K562 (cell line): ENCODE results near the gene LAMTOR5. TPM values are rescaled to one million over a fixed set of nuclear protein-coding genes. Genes with fewer than 3 reads are reported as not detected.
A peak's percentile ranks its signal among the peaks of the same experiment; 100 is the strongest.

ENCODE experiments used
- ARID3B ChIP-seq: fragments of 250-450 bp; sonication (Bioruptor Pico); IDR thresholded peaks from 2 replicates; pipeline ENCODE4 v1.4.0; 2020; ENCODE audit warnings: borderline replicate concordance
- CEBPG ChIP-seq, 3 experiments: fragments of 200-800 bp in 1 of 3; sonication (Bioruptor generic) in 1 of 3; sonication (generic) in 1 of 3; formaldehyde crosslinking in 1 of 3; IDR thresholded peaks in 2 of 3; conservative IDR thresholded peaks in 1 of 3; 2 replicates each; pipeline versions ENCODE4 v1.6.1 to v1.8.0; 2016 to 2022; ENCODE audit warnings: missing compliant biosample characterization in 2 of 3, missing genetic modification characterization in 2 of 3, mild to moderate bottlenecking in 1 of 3, missing genetic modification reagents in 1 of 3
- ESRRA ChIP-seq: fragments of 450-650 bp; IDR thresholded peaks from 2 replicates; pipeline ENCODE4 v1.6.1; 2014; ENCODE audit warnings: low read depth, mild to moderate bottlenecking, moderate library complexity, borderline replicate concordance
- ETV6 ChIP-seq, 3 experiments: fragments of 150-350 bp in 1 of 3; sonication (generic) in 1 of 3; formaldehyde crosslinking in 1 of 3; IDR thresholded peaks; 2 replicates each; pipeline versions ENCODE4 v1.6.1 to v1.8.0; 2014 to 2022; ENCODE audit warnings: borderline replicate concordance in 2 of 3, low read depth in 2 of 3, antibody characterized with exemption in 1 of 3, low read length in 1 of 3, mild to moderate bottlenecking in 1 of 3, missing genetic modification reagents in 1 of 3
- GABPA ChIP-seq: fragments of 200-800 bp; sonication (Bioruptor generic); conservative IDR thresholded peaks from 2 replicates; pipeline ENCODE4 v1.6.1; 2016; ENCODE audit warnings: low read depth, missing genetic modification characterization, missing compliant biosample characterization
- HMG20A ChIP-seq: fragments of 450-650 bp; formaldehyde crosslinking; conservative IDR thresholded peaks from 2 replicates; pipeline ENCODE4 v1.4.0; 2020; ENCODE audit warnings: mild to moderate bottlenecking, mixed read lengths
- HOMEZ ChIP-seq: fragments of 250-450 bp; sonication (Bioruptor Pico); IDR thresholded peaks from 2 replicates; pipeline ENCODE4 v1.4.0; 2020; ENCODE audit warnings: mild to moderate bottlenecking, moderate library complexity
- KAT2B ChIP-seq: IDR thresholded peaks from one replicate; pipeline ENCODE4 v1.6.1; 2012; ENCODE audit warnings: low read depth, mild to moderate bottlenecking, control low read depth, inconsistent platforms, low read length, moderate library complexity
- MAFG ChIP-seq: fragments of 450-650 bp; conservative IDR thresholded peaks from 2 replicates; pipeline ENCODE4 v1.6.1; 2016; ENCODE audit warnings: missing genetic modification characterization, missing compliant biosample characterization
- MCM7 ChIP-seq, 2 experiments: fragments of 450-650 bp; IDR thresholded peaks; 2 replicates each; pipeline ENCODE4 v1.6.1; 2016 to 2018
- NFE2 ChIP-seq: IDR thresholded peaks from 2 replicates; pipeline ENCODE4 v1.6.1; 2014; ENCODE audit warnings: antibody characterized with exemption, low read depth
- PTBP1 ChIP-seq: fragments of 200-400 bp; formaldehyde crosslinking; IDR thresholded peaks from 2 replicates; pipeline ENCODE4 v1.6.1; 2017; ENCODE audit warnings: low read depth, low read length
- RBFOX2 ChIP-seq: fragments of 200-400 bp; formaldehyde crosslinking; IDR thresholded peaks from 2 replicates; pipeline ENCODE4 v1.6.1; 2017; ENCODE audit warnings: low read depth, mild to moderate bottlenecking, low read length, moderate library complexity
- RBM34 ChIP-seq: fragments of 200-400 bp; formaldehyde crosslinking; IDR thresholded peaks from 2 replicates; pipeline ENCODE4 v1.6.1; 2018; ENCODE audit warnings: low read length, borderline replicate concordance; ENCODE audit not compliant: insufficient read depth
- TCF7 ChIP-seq: sonication (generic); IDR thresholded peaks from 2 replicates; pipeline ENCODE4 v1.6.1; 2016; ENCODE audit warnings: antibody characterized with exemption, borderline replicate concordance
- ZKSCAN3 ChIP-seq: fragments of 250-450 bp; sonication (Bioruptor Pico); IDR thresholded peaks from 2 replicates; pipeline ENCODE4 v1.4.0; 2020
- ZNF311 ChIP-seq: fragments of 250-450 bp; sonication (Bioruptor Pico); IDR thresholded peaks from 2 replicates; pipeline ENCODE4 v1.4.0; 2020; ENCODE audit warnings: mild to moderate bottlenecking, moderate library complexity
- ZNF316 ChIP-seq: fragments of 450-650 bp; IDR thresholded peaks from 2 replicates; pipeline ENCODE4 v1.6.1; 2016
- ZNF384 ChIP-seq: IDR thresholded peaks from 2 replicates; pipeline ENCODE4 v1.6.1; 2012; ENCODE audit warnings: low read depth, low read length, improper control_type of control experiment
- ZNF592 ChIP-seq: fragments of 450-650 bp; IDR thresholded peaks from 2 replicates; pipeline ENCODE4 v1.6.1; 2017; ENCODE audit warnings: antibody characterized with exemption, mild to moderate bottlenecking
- ZNF766 ChIP-seq: fragments of 200-800 bp; sonication (Bioruptor generic); conservative IDR thresholded peaks from 2 replicates; pipeline ENCODE4 v1.6.1; 2016; ENCODE audit warnings: missing genetic modification characterization, missing compliant biosample characterization
- polyA plus RNA-seq, 8 experiments: library from polyadenylated mRNA; depleted of rRNA in 4 of 8; stranded (reverse) in 5 of 8; unstranded in 3 of 8; fragments of >200 nt; fragmentation: Nextera tagmentation in 2 of 8; fragmentation: Illumina TruSeq in 1 of 8; extraction: Ambion mirVana in 2 of 8; extraction: Trizol in 1 of 8; gene quantifications; 2 replicates each; pipeline versions ENCODE4 v1.2.1 to v1.2.3, GENCODE V29; 2011 to 2014; ENCODE audit warnings: inconsistent platforms in 1 of 8, missing spikeins in 1 of 8
- total RNA-seq, 7 experiments: library from RNA; depleted of rRNA in 6 of 7; stranded (reverse); fragments of >200 nt in 6 of 7; fragmentation: Illumina TruSeq in 2 of 7; extraction: Trizol in 2 of 7; gene quantifications; 2 replicates each; pipeline versions ENCODE4 v1.2.1 to v1.2.3, GENCODE V29; 2011 to 2021; ENCODE audit warnings: low replicate concordance in 1 of 7

The LAMTOR5 gene
- total and polyA plus RNA-seq, 9 of the 15 experiments (the other 6 are each of a cell fraction or from before 2014, with no cell fraction given): 118 to 712 (median 241) TPM

- TF ChIP-seq HMG20A: no peak
- no peak for TF ChIP-seq PTBP1
- peak; percentile 55 for TF ChIP-seq GABPA (tag)
- no peak for TF ChIP-seq ETV6 (IDR thresholded peaks at IDR 0.05; ENCODE audit: borderline replicate concordance in 1 of 2, low read depth in 2 of 2, low read length in 1 of 2)
- TF ChIP-seq ETV6 (CRISPR knock-in tag; IDR thresholded peaks at IDR 0.05; ENCODE audit: borderline replicate concordance): no peak
- TF ChIP-seq HOMEZ (CRISPR knock-in tag): no peak
- no peak for TF ChIP-seq ZNF592
- TF ChIP-seq KAT2B: no peak
- TF ChIP-seq RBFOX2: no peak
- peak; percentile 74; the same call in 1 of the 2 replicates for TF ChIP-seq NFE2
- no peak for TF ChIP-seq ESRRA
- TF ChIP-seq ZKSCAN3 (CRISPR knock-in tag): no peak
- TF ChIP-seq ZNF311 (CRISPR knock-in tag): no peak
- no peak for TF ChIP-seq CEBPG (CRISPR knock-in tag; IDR thresholded peaks at IDR 0.05)
- TF ChIP-seq CEBPG (tag; conservative IDR thresholded peaks at IDR 0.05 in 1 of 2, IDR thresholded peaks at IDR 0.05 in 1 of 2): peak in 1 of 2 experiments; percentile 28; a peak in 2 of 4 replicates
- peak; percentile 76 for TF ChIP-seq MAFG (tag)
- no peak for TF ChIP-seq ZNF766 (CRISPR knock-in tag)
- TF ChIP-seq ZNF384: peak; percentile 47; the same call in 1 of the 2 replicates
- no peak for TF ChIP-seq MCM7 (IDR thresholded peaks at IDR 0.05)
- no peak for TF ChIP-seq RBM34
- TF ChIP-seq ZNF316: peak; percentile 67
- TF ChIP-seq ARID3B (CRISPR knock-in tag): no peak
- TF ChIP-seq TCF7: no peak
These were observed 24.1 kb downstream of the LAMTOR5 start (continued) for GRCh38 chr1:110383251-110383990.
